NCI-H69 (cell line): ENCODE measurements around the gene FUOM.

Source experiments
- DNase-seq: peaks from one replicate; lab custom pipeline; 2025; lab: John Stamatoyannopoulos, UW

Gene FUOM

DNA sequence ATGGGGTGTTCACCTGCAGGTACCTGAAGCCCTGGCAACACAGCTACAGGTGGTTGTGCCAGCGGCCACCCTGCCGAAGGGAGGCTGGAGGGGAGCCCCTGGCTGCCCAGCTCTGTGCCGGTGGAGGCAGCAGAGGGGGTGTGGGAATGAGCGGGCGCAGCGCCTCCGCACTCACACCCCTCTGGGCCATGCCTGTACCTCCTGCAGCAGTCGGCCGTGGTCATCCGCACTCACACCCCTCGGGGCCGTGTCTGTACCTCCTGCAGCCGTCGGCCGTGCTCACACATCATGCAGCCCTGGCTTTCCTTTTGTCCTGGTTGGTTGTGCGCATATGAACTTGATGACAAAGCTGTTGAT lies 47.4 kb downstream of the FUOM start:
- no peak for DNase-seq

DNA sequence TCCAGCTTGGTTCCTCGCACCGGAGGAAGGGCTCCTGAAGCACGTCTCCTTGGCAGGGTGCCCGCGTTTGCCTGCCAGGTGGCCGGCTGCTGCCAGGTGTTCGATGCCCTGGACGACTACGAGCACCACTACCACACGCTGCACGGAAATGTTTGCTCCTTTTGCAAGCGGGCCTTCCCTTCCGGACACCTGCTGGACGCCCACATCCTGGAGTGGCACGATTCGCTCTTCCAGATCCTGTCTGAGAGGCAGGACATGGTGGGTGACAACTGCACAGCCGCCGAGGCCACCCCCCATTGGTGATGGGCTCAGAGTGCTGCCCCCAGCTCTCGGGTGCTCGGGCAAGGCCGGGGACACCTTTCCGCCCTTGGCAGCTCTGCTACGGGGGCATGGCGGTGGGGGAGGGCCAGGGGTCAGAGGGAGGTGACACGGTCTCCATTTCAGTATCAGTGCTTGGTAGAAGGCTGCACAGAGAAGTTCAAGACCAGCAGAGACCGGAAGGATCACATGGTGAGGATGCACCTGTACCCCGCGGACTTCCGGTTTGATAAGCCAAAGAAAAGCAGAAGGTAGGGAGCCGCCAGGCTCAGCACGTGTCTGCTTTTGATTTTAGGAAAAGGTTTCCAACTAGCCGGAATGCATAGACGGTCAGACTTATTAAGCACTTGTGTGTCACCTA lies 48.0 kb downstream of the FUOM start:
- peak; percentile 77 for DNase-seq

DNA sequence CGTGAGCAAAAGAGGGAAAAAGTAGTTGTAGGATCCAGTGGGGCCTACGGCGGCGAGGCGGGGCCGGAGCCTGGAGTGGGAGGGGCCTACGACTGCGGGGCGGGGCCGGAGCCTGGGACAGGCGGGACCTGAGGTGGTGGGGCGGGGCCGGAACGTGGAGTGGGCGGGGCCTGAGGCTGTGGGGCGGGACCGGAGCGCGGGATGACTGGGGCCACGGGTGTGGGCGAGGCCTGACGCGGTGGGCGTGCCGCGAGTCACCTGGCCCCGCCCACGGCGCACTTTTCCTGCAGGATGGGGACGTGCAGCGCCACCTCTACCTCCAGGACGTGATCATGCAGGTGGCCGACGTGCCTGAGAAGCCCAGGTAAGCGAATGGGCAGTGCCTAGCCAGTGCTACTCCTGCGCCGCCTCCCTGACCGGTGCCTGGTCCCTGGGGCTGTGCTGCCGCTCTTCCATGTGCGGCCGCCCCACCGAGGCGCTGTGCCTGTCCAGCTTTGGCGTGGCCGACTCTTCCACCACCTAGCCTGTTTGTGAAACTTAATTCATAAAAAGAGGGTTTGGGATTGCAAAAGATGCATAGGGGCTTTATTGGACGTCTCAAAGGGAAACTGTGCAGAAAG lies 48.6 kb downstream of the FUOM start:
- peak; percentile 88 for DNase-seq

DNA sequence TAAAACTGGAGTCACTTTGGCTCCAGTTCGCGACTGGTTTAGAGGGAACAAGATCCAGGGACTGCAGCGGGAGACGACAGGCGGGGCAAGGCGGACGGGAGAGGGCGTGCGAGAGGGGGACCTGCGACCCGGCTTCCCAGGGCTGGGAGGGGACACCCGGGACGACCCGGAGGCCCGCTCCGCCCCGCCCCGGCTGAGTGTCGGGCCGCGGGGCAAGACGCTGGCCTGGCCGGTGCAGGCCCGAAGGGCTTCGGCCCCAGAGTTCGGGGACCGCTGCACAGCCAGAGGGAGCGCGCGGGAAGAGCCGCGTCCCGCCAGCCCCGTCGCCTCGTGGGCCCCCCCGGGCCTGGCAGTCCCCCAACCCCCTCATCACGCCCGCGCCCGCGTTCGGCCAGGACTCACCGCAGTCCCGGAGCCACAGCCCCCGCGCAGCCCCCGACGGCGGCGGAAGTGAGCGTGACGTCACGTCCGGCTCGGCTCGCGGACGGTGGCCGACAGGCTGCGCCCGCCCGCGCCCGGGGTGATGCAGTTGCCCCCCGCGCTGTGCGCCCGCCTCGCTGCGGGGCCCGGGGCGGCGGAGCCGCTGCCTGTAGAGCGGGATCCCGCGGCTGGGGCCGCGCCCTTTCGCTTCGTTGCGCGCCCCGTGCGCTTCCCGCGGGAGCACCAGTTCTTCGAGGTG lies 49.3 kb downstream of the FUOM start, which contains the start of the genes TUBGCP2 and ZNF511:
Gene TUBGCP2 (minus strand): TSS at position 452 of the 679 bp plus-strand sequence. CDS start 5,931 bp downstream, outside the sequence.
Gene ZNF511 (plus strand): TSS at position 494 of the 679 bp plus-strand sequence. CDS start 30 bp downstream, at position 524.
- peak; percentile 86 for DNase-seq

DNA sequence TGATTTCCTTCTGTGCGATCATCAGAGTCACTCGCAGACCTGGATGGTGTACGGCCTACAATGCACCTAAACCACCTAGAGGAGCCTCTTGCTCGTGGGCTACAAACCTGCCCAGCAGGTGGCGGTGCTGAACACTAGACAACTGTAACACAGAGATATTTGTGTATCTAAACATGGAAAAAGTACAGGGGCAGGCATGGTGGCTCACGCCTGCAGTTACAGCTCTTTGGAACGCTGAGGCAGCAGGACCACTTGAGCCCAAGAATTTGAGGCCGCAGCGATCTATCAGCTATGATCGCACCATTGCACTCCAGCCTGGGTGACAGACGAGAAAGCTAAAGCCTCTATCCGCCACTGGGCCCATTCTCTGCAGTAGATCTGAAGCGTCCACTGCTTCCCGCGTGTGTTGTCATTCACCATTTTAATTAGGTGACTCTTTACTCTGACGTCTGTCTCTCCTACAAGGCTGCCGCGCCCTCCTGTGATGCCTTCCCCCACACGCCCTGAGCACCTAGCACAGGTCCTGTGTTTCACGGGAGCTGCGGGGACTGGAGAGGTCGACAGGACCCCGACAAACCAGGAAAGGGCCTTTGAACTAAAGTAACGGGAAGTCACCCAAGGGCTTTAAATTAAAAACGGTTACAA lies 49.9 kb downstream of the FUOM start:
- peak; percentile 66 for DNase-seq

DNA sequence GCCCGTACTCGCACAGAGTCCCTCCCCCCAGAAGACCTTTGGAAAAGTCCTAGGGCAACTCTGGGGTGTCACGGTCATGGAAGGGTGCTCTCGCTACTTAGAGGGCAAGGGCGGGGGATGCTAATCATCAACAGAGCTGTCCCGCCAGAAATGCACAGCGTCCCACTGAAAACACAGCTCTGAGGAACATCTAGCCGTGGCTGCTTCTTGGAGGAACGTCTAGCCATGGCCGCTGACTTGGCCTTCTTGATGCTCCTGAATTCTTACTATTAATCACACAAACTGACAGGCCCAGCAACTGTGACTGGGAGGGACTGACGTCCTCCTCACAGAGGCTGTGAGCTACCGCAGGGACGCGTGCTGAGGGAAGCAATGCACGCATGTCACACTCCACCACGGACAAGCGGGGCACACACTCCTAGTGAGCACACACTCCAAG lies 50.9 kb downstream of the FUOM start:
- no peak for DNase-seq

DNA sequence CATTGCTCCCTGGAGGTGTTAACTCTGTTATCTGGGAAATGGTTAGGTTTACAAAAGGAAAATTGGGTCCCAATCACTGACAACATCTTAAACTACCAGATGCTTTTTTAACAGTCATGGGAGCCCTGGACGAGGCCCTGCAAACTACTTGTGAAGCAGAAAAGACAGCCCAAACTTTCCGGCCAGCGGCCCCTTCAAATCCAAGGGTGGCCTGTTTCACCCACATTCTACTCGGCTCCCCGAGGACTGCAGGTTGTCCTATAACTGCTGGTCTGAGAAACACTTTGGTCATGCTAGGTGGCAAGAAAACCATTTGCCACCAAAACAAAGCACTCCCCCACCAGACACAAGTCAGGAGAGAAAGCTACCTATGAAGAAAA lies 51.7 kb downstream of the FUOM start:
- no peak for DNase-seq
